GM21529 (cell line): Measurements from ENCODE around the gene AK3.
A peak's percentile ranks its signal among the peaks of the same experiment; 100 is the strongest.
"Not testable (repeated sequence)": the region's sequence is repeated elsewhere in the genome, so short reads cannot be mapped to it uniquely, and the experiment has no call there.

Experiments
- ATAC-seq: cut with Tn5 transposase; IDR thresholded peaks from one replicate; pipeline ENCODE4 v1.9.1; 2021; ENCODE audit not compliant: unreplicated experiment

Gene AK3

DNA sequence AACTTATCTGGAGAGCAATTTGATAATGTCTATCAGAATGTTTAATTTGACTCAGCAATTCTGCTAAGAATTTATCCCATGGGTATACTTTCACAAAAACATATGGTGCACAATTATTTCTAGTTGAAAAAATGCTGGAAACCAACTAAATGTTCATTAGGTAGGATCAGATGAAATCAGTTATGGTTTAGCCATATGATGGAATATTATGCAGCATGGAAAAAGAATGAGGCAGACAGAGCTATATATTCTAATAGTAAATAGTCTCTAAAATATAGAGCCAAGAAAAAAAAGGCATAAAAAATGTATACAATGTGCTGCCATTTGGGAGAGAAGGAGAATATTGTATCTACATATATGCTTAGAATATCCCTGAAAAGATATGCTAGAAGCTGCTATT lies 71.1 kb downstream of the AK3 start:
- ATAC-seq: no peak

DNA sequence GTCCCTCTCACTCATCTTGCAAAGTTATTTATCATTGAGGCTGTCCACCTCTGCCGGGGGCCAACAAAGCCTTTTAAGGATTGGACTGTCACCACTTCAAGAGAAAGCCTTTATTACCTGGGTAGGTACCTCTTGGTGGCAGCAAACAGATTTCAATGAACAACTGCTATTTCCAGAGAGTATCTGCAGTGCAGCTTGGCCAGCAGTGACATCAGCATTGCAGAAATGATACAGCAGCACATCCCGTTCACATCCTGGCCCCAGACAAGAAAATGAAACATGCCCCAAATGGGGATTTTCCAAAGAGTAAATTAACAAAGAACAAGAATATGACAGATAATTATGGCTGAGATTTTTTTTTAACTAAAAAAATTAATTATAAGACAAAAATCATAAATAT lies 72.4 kb downstream of the AK3 start:
- ATAC-seq: no peak

DNA sequence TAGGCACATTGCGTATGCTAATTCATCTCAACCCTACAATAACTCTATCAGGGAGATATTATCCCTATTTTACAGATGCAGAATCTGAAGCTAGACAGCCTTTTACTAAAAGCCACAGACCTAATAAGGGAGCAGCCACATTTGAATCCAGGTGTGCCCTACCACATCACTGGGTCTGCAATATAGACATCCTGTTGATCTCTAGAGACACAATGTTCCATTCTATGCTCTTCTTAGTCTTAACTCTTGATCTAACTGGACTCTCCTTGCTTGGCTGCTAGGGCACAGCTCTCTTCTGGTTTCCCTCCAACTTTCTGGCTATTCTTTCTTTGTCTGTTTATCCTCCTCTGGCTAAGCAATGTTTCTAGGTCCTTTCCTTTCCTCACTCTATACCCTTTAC lies 73.3 kb downstream of the AK3 start:
- ATAC-seq: no peak

DNA sequence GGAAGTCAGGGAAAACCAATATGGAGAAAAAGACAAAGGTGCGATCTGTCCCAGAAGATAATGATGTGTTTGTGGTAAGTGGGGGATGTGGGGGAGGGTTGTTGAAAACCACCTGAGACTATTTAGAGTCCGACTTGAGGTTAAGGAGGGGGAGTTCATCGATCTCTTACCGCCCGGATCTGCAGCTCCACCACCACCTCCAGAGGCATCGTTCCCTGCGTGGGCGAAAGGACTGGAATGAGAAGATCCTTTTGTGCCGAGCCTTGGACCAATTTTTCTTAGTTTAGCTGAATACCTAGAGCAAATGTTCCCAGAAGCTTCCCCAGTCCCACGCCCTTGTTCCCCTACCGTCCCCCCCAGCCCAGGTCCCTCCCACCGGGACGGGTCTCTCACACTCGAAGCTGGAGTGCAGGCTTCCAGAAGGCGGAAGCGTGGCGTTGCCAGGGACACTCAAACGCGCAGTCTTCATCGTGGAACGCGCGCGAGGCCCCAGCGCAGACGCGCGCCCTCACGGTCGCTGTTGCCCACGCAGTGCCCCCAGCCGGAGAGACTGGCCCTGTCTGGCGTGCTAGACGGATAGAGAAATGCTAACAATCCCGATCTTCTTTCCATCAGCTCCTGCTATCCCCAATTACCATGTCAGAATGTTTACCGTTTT lies 74.8 kb downstream of the AK3 start, which contains the start of gene SPATA6L:
TSS of gene SPATA6L (minus strand) at position 439 of the 658 bp plus-strand sequence. CDS start at position 209, 230 bp downstream.
- ATAC-seq: peak; percentile 37

DNA sequence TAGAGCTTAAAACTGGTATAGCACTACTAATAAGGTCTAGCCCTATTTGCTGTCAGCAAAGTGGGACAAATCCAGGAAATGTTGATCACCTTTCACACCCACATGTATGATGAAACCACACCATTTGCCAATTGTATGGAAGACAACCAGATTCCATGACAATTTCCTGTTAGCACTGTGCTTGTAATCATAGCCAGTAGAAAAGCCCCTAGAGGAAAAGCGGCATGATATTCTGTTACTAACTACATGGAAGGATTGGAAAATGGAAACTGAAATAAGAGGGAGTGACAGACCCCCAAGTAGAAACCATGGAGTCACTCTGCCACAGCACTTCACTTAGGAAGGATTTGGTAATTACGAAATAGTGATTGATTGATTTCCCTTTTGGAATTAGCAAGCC lies 75.6 kb downstream of the AK3 start:
- no peak for ATAC-seq

DNA sequence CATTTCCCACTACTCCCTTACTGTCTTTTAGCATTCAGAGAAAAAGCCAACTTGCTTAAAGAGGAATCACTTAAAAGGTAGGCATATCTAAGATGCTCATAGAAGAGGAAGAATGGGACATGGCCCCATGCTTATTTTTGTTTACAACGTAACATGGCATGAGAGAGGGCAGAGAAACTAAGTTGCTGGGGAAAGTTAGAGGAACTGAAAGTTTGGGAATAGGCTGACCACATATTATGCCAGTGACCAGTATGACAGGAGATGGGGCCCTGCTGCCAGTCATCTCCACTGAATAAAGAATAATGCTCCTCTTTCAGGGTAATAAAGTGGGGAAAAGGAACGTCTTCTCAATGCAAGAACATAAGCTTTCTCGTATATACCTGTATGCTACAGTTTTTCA lies 77.0 kb downstream of the AK3 start:
- ATAC-seq: no peak

DNA sequence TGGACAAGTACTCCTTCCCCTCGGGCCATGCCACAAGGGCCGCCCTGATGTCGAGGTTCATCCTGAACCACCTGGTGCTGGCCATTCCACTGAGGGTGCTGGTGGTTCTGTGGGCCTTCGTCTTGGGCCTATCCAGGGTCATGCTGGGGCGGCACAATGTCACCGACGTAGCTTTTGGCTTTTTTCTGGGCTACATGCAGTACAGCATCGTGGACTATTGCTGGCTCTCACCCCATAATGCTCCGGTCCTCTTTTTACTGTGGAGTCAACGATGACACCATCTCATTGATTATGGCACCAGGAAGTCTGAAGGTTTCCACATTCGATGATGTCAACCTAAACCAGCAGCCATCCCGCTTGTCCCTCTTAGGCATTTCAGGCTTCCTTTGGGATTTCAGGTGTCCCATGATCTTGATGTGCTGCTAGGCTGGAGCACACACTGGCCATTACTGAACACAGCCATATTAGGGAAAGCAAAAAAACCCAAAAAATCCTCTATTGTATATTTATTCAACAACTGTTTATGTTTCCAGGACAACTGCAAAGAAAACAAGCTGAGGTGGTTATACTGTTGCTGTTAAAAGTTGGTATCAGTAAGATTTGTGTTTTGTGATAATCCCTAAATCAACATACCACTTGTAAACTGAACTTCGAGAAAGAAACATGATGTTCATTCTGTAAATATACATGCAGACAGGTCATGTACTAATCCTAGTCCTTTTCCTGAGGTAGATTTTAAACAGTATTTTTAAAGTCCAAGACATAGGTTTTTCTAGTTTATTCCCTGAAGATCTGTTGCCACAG lies 77.8 kb downstream of the AK3 start:
- peak; percentile 1 for ATAC-seq

DNA sequence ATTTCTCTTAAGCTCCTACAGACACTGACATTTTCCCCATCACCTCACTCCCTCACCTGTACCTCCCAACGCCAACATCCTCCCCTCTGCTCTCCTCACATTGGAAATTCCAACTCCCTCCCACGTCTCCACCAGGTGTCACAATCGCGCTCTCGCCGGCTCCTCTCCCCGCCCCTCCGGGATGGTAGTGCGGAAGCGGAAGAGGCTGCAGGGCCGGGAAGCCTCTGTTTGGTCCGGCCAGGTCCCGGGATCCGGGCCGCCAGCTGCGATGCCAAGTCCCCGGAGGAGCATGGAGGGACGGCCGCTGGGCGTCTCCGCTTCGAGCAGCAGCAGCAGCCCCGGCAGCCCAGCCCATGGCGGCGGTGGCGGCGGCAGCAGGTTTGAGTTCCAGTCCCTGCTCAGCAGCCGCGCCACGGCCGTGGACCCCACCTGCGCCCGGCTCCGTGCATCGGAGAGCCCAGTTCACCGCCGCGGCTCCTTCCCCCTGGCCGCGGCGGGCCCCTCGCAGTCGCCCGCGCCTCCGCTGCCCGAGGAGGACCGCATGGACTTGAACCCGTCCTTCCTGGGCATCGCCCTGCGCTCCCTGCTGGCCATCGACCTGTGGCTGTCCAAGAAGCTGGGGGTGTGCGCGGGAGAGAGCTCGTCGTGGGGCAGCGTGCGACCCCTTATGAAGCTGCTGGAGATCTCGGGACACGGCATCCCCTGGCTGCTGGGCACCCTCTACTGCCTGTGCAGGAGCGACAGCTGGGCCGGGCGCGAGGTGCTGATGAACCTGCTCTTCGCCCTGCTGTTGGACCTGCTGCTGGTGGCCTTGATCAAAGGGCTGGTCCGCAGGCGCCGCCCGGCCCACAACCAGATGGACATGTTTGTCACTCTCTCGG lies 78.7 kb downstream of the AK3 start, which contains the start of gene PLPP6:
TSS of gene PLPP6 (plus strand) at position 187 of the 881 bp plus-strand sequence. CDS start at position 269, 82 bp downstream.
- ATAC-seq: peak; percentile 88

DNA sequence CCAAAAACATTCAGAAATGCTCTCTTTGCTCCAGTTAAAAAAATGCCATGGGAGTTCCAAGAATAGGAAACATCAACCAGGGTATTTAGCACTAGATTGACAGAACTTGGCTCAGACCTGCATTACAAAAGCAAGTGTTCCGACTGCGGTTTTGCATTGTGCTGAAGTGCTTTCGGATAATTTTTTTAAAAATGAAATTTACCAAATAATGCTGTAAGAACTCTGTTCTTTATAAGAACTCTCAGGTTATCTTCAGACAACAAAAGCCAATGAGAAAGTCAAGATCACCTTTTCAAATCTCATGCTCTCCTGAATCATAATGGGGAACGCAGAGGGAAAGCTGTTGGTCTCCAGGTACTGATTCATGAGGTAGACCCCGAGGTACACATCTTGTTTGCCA lies 79.4 kb downstream of the AK3 start:
- ATAC-seq: no peak

DNA sequence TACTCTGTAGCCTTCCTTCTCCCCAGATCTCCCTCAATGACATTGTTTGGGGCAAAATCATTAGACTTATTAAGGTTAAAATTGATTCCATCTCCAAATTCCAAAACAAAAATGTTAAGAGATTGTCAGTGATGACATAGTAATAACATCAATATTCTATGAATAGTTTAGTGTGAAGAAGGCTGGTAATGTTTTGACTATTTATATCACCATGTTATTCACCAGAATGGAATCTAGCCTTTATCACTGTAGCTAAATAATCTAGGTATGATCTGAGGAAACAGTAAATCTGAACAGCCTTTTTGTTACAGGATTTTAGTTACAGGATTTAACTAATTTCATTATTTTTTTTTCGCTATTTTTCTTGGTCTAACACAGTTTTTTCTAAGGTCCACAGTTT lies 79.8 kb downstream of the AK3 start:
- no peak for ATAC-seq

DNA sequence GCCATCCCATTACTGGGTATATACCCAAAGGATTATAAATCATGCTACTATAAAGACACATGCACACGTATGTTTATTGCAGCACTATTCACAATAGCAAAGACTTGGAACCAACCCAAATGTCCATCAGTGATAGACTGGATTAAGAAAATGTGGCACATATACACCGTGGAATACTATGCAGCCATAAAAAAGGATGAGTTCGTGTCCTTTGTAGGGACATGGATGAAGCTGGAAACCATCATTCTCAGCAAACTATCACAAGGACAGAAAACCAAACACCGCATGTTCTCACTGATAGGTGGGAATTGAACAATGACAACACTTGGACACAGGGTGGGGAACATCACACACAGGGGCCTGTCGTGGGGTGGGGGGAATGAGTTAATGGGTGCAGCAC lies 80.3 kb downstream of the AK3 start:
- not testable (repeated sequence) for ATAC-seq
